Breast epithelium (tissue), 4 donors: ENCODE results near the gene AMMECR1. TPM values are rescaled to one million over a fixed set of nuclear protein-coding genes. Genes with fewer than 3 reads are reported as not detected.

ENCODE experiments used
- DNase-seq, 2 donors: peaks; one replicate each; pipeline ENCODE4 v3.0.0-alpha.2; 2019; ENCODE audit warnings: low spot score in 2 of 2
- H3K27ac ChIP-seq, 2 donors: fragments of 200-600 bp; sonication (generic) in 1 of 2; one replicate each; pipeline ENCODE4 v1.5.1; 2016 to 2019; ENCODE audit warnings: mild to moderate bottlenecking in 1 of 2
- H3K27me3 ChIP-seq, 2 donors: fragments of 200-600 bp; sonication (generic) in 1 of 2; one replicate each; pipeline versions ENCODE4 v1.5.1 to v1.6.0; 2017 to 2019; ENCODE audit warnings: control low read depth in 1 of 2, mild to moderate bottlenecking in 1 of 2
- H3K36me3 ChIP-seq: fragments of 200-600 bp; one replicate; pipeline ENCODE4 v1.5.1; 2019
- H3K4me1 ChIP-seq, 2 donors: fragments of 200-600 bp; sonication (generic); one replicate each; pipeline ENCODE4 v1.5.1; 2016 to 2019; ENCODE audit warnings: control low read depth in 1 of 2
- H3K4me3 ChIP-seq, 3 donors: fragments of 200-600 bp; sonication (generic); 1 replicate in 2 of 3; 2 replicates in 1 of 3; pipeline ENCODE4 v1.5.1; 2016 to 2019; ENCODE audit warnings: mild to moderate bottlenecking in 3 of 3, moderate library complexity in 2 of 3
- H3K9me3 ChIP-seq, 2 donors: fragments of 200-600 bp; sonication (generic) in 1 of 2; one replicate each; pipeline ENCODE4 v1.5.1; 2016 to 2019; ENCODE audit warnings: control low read depth in 1 of 2
- POLR2A ChIP-seq: fragments of 450-650 bp; IDR thresholded peaks from one replicate; pipeline ENCODE4 v1.6.1; 2016; ENCODE audit warnings: antibody characterized with exemption, mild to moderate bottlenecking, moderate library complexity
- POLR2AphosphoS5 ChIP-seq, 3 donors: sonication (generic); formaldehyde crosslinking; IDR thresholded peaks; one replicate each; pipeline ENCODE4 v1.6.1; 2017; ENCODE audit warnings: antibody characterized with exemption in 3 of 3
- intact Hi-C: fragments of 100-400 bp; cut with DNase I; formaldehyde crosslinking; loops from one replicate; pipeline ENCODE4 v1.15.1; 2023; ENCODE audit warnings: low total_unique reads
- total RNA-seq, 3 donors: library from RNA; depleted of rRNA; stranded (reverse); fragments of >200 nt; gene quantifications; one replicate each; pipeline ENCODE4 v1.1.0, GENCODE V29; 2016
- TF ChIP-seq, protein P1 (sequence below), 3 donors: fragments of 450-650 bp; IDR thresholded peaks; one replicate each; pipeline ENCODE4 v1.5.1; 2016 to 2017; ENCODE audit warnings: antibody characterized with exemption in 3 of 3, mild to moderate bottlenecking in 3 of 3, moderate library complexity in 3 of 3

Gene AMMECR1
- total RNA-seq, 3 donors from 2014 or later: 4.3 to 8.2 (median 6.6) TPM

- intact Hi-C loops: no loop called here
- Histone ChIP-seq H3K9me3 (no peaks in the 10 kb centered on the region), H3K36me3 (no peaks in the 10 kb centered on the region), H3K4me1 (no peaks in the 10 kb centered on the region), H3K27ac (no peak overlapping the region), H3K4me3 (no peak overlapping the region), H3K27me3 (peaks cover 0 to 23% of the 10 kb centered on the region in 2 donors)
- TF ChIP-seq, protein P1, sequence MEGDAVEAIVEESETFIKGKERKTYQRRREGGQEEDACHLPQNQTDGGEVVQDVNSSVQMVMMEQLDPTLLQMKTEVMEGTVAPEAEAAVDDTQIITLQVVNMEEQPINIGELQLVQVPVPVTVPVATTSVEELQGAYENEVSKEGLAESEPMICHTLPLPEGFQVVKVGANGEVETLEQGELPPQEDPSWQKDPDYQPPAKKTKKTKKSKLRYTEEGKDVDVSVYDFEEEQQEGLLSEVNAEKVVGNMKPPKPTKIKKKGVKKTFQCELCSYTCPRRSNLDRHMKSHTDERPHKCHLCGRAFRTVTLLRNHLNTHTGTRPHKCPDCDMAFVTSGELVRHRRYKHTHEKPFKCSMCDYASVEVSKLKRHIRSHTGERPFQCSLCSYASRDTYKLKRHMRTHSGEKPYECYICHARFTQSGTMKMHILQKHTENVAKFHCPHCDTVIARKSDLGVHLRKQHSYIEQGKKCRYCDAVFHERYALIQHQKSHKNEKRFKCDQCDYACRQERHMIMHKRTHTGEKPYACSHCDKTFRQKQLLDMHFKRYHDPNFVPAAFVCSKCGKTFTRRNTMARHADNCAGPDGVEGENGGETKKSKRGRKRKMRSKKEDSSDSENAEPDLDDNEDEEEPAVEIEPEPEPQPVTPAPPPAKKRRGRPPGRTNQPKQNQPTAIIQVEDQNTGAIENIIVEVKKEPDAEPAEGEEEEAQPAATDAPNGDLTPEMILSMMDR (IDR thresholded peaks at IDR 0.05): no peak
- TF ChIP-seq POLR2A: no peak
- no peak for TF ChIP-seq POLR2AphosphoS5 (IDR thresholded peaks at IDR 0.05)
- no peak for DNase-seq
These were observed 30.3 kb downstream of the AMMECR1 start for GRCh38 chrX:110287605-110288004.

- Histone ChIP-seq H3K36me3 (no peaks in the 10 kb centered on the region), H3K4me1 (no peaks in the 10 kb centered on the region), H3K9me3 (no peaks in the 10 kb centered on the region), H3K27ac (no peak overlapping the region), H3K27me3 (peaks cover 0 to 25% of the 10 kb centered on the region in 2 donors), H3K4me3 (no peak overlapping the region)
- no peak for DNase-seq
- intact Hi-C loops: no loop called here
- TF ChIP-seq, protein P1 (IDR thresholded peaks at IDR 0.05): no peak
- no peak for TF ChIP-seq POLR2A
These were observed 31.8 kb downstream of the AMMECR1 start for GRCh38 chrX:110286106-110286505.

DNA sequence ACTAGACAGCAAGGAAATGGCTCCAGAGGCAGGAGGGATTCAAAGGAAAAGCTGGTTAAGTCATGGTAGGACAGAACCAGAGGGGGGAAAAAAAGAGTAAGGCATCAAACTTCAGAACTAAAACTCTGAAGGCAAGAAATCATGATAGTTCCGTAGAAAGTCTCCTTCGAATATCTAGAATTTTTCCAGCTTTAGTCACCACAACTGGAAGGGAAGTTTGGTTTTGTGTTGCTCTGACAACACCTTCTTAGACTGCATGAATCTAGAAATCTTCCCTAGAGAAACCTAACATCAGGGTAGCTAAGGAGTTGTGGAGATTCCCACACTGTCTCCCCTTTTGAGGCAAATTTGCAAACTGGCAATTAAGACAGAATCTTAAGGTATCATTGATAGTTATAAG is 33.7 kb downstream of the AMMECR1 start:
- Histone ChIP-seq H3K9me3 (no peaks in the 10 kb centered on the region), H3K27me3 (peaks cover 0 to 31% of the 10 kb centered on the region in 2 donors), H3K27ac (no peak overlapping the region), H3K4me3 (no peak overlapping the region), H3K4me1 (no peaks in the 10 kb centered on the region), H3K36me3 (no peaks in the 10 kb centered on the region)
- TF ChIP-seq POLR2AphosphoS5 (IDR thresholded peaks at IDR 0.05) (no peak), POLR2A (no peak)
- TF ChIP-seq, protein P1 (IDR thresholded peaks at IDR 0.05): no peak
- intact Hi-C loops: no loop called here
- DNase-seq: no peak

DNA sequence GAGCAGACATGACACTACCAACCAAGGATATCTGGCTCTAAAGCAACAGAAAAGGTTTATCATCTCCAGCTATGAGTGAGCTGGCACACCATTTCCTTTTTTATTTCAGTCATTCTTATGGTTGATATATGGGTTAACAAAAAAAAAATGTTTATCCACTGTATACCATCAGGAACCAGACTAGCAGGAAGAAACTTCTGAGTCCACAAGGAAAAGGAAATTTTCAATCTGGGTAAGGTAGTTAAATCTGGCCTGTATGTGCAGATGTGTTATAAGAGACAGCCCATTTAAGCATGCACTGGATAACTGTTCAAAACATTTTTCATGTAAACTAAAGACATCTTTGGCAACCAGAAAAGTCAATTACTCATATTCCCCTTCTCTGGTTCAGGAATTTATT is 35.0 kb downstream of the AMMECR1 start:
- no peaks in the 10 kb centered on the region for H3K4me1 ChIP-seq
- peaks cover 0 to 23% of the 10 kb centered on the region in 2 donors for H3K27me3 ChIP-seq
- H3K9me3 ChIP-seq: no peaks in the 10 kb centered on the region
- intact Hi-C loops: no loop called here
- no peaks in the 10 kb centered on the region for H3K36me3 ChIP-seq
- DNase-seq: no peak
- H3K4me3 ChIP-seq: no peak overlapping the region
- TF ChIP-seq, protein P1 (IDR thresholded peaks at IDR 0.05): no peak
- TF ChIP-seq POLR2A: no peak
- no peak for TF ChIP-seq POLR2AphosphoS5 (IDR thresholded peaks at IDR 0.05)
- H3K27ac ChIP-seq: no peak overlapping the region

GRCh38 chrX:110281377-110281776 is 36.5 kb downstream of the AMMECR1 start:
- Histone ChIP-seq H3K27ac (no peak overlapping the region), H3K9me3 (no peaks in the 10 kb centered on the region), H3K4me3 (no peak overlapping the region), H3K4me1 (no peaks in the 10 kb centered on the region), H3K27me3 (peaks cover 0 to 8% of the 10 kb centered on the region in 2 donors), H3K36me3 (no peaks in the 10 kb centered on the region)
- TF ChIP-seq POLR2AphosphoS5 (IDR thresholded peaks at IDR 0.05): no peak
- intact Hi-C loops: no loop called here
- DNase-seq: no peak

GRCh38 chrX:110280954-110281353 is 36.9 kb downstream of the AMMECR1 start:
- H3K27ac ChIP-seq: no peak overlapping the region
- no peaks in the 10 kb centered on the region for H3K4me1 ChIP-seq
- no peak overlapping the region for H3K4me3 ChIP-seq
- no peak for TF ChIP-seq POLR2A
- TF ChIP-seq POLR2AphosphoS5 (IDR thresholded peaks at IDR 0.05): no peak
- TF ChIP-seq, protein P1 (IDR thresholded peaks at IDR 0.05): no peak
- no peaks in the 10 kb centered on the region for H3K36me3 ChIP-seq
- intact Hi-C loops: no loop called here
- no peak for DNase-seq
- H3K9me3 ChIP-seq: no peaks in the 10 kb centered on the region
- H3K27me3 ChIP-seq: peaks cover 0 to 8% of the 10 kb centered on the region in 2 donors
